RWPE2 (cell line): ENCODE data around the gene SNCA.

Experiments used
- ATAC-seq: fragments of 200-7000 bp; cut with Tn5 transposase; 3 replicates; pipeline ENCODE4 v1.9.1; 2021; ENCODE audit warnings: low read depth
- DNase-seq: peaks from one replicate; pipeline ENCODE4 v3.0.0-alpha.2; 2020; ENCODE audit warnings: low spot score
- H3K27ac ChIP-seq: fragments of 450-650 bp; 2 replicates; pipeline ENCODE4 v1.5.1; 2017; ENCODE audit warnings: mild to moderate bottlenecking; ENCODE audit not compliant: poor library complexity, severe bottlenecking
- H3K27me3 ChIP-seq: fragments of 250-450 bp; sonication (Bioruptor Pico); 2 replicates; pipeline ENCODE4 v1.5.1; 2021; ENCODE audit warnings: mild to moderate bottlenecking, moderate library complexity; ENCODE audit not compliant: insufficient read depth, poor library complexity, severe bottlenecking
- H3K36me3 ChIP-seq: fragments of 250-450 bp; sonication (Bioruptor Pico); 2 replicates; pipeline ENCODE4 v1.5.1; 2020; ENCODE audit warnings: low read depth, mild to moderate bottlenecking, moderate library complexity
- H3K4me1 ChIP-seq: fragments of 250-450 bp; sonication (Bioruptor Pico); 2 replicates; pipeline ENCODE4 v1.5.1; 2021; ENCODE audit warnings: mild to moderate bottlenecking, moderate library complexity; ENCODE audit not compliant: insufficient read depth, poor library complexity, severe bottlenecking
- H3K4me3 ChIP-seq: fragments of 250-450 bp; sonication (Bioruptor Pico); 2 replicates; pipeline ENCODE4 v1.5.1; 2021; ENCODE audit warnings: mild to moderate bottlenecking, moderate library complexity; ENCODE audit not compliant: severe bottlenecking
- H3K9me3 ChIP-seq: fragments of 250-450 bp; sonication (Bioruptor Pico); 2 replicates; pipeline ENCODE4 v1.5.1; 2021; ENCODE audit warnings: mild to moderate bottlenecking, moderate library complexity; ENCODE audit not compliant: severe bottlenecking
- TF ChIP-seq, protein P1 (sequence below): fragments of 450-650 bp; IDR thresholded peaks from one replicate; pipeline ENCODE4 v1.5.1; 2017; ENCODE audit warnings: mild to moderate bottlenecking, moderate library complexity; ENCODE audit not compliant: poor library complexity, severe bottlenecking

SNCA gene

GRCh38 chr4:89704651-89705395 lies 132.1 kb downstream of the SNCA start:
- no peak for ATAC-seq
- H3K9me3 ChIP-seq, result no peaks in the 10 kb centered on the region
- no peak overlapping the region for H3K4me3 ChIP-seq
- no peaks in the 10 kb centered on the region for H3K4me1 ChIP-seq
- H3K27me3 ChIP-seq, result no peaks in the 10 kb centered on the region
- no peak overlapping the region for H3K27ac ChIP-seq
- TF ChIP-seq, protein P1, sequence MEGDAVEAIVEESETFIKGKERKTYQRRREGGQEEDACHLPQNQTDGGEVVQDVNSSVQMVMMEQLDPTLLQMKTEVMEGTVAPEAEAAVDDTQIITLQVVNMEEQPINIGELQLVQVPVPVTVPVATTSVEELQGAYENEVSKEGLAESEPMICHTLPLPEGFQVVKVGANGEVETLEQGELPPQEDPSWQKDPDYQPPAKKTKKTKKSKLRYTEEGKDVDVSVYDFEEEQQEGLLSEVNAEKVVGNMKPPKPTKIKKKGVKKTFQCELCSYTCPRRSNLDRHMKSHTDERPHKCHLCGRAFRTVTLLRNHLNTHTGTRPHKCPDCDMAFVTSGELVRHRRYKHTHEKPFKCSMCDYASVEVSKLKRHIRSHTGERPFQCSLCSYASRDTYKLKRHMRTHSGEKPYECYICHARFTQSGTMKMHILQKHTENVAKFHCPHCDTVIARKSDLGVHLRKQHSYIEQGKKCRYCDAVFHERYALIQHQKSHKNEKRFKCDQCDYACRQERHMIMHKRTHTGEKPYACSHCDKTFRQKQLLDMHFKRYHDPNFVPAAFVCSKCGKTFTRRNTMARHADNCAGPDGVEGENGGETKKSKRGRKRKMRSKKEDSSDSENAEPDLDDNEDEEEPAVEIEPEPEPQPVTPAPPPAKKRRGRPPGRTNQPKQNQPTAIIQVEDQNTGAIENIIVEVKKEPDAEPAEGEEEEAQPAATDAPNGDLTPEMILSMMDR, result no peak
- no peaks in the 10 kb centered on the region for H3K36me3 ChIP-seq
- no peak for DNase-seq

DNA sequence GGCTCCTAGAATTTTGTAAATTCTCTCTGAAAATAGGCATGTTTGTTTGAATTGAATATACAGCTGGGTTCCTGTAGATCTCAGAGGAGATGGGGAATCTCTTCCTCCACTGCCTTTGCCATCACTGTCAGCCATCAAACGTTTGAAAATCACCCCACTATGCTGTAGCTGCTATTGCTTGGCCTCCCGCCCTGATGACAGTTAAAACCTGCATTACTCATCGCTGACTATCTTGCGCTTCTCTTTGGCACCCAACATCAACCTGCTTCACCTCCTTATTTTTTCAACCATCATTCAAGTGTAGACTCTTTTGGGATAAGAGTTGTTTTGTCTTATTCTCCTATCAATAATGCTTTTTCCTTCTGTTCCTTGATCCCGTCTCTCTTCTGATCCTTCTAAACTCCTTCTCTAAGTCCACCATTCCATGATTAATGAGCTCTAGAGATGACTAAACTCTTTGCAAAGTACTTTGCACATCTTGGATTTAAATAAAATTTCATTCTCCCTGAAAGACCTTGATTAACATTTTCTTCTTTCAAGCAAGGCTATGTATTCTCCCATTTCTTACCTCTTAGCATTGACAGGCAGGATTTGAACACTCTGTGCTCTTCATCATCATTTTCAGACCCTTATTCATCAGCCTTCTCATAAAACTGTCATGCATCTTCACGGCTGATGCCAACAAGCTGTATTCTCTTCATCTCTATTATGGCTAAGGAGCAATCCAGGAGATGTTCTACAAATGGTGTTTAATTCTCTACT lies 133.0 kb downstream of the SNCA start:
- no peak overlapping the region for H3K27ac ChIP-seq
- no peaks in the 10 kb centered on the region for H3K36me3 ChIP-seq
- ATAC-seq, result no peak
- H3K4me3 ChIP-seq, result no peak overlapping the region
- TF ChIP-seq, protein P1, result no peak
- DNase-seq, result no peak
- H3K9me3 ChIP-seq, result no peaks in the 10 kb centered on the region
- no peaks in the 10 kb centered on the region for H3K27me3 ChIP-seq
- H3K4me1 ChIP-seq, result no peaks in the 10 kb centered on the region

- H3K4me1 ChIP-seq, result no peaks in the 10 kb centered on the region
- TF ChIP-seq, protein P1, result peak; percentile 9
- ATAC-seq, result no peak
Observed at GRCh38 chr4:89700766-89701423, 136.1 kb downstream of the SNCA start.

GRCh38 chr4:89685690-89686089 lies 151.3 kb downstream of the SNCA start:
- Histone ChIP-seq H3K4me3 (no peak overlapping the region), H3K4me1 (peaks cover 19% of the 10 kb centered on the region), H3K27ac (no peak overlapping the region), H3K27me3 (no peaks in the 10 kb centered on the region), H3K9me3 (no peaks in the 10 kb centered on the region), H3K36me3 (peaks cover 26% of the 10 kb centered on the region)
- no peak for ATAC-seq
- no peak for DNase-seq
- TF ChIP-seq, protein P1, result no peak

More at GRCh38 chr4:89700766-89701423, 136.1 kb downstream of the SNCA start:
- no peak overlapping the region for H3K4me3 ChIP-seq
- H3K27me3 ChIP-seq, result no peaks in the 10 kb centered on the region
- no peaks in the 10 kb centered on the region for H3K9me3 ChIP-seq
- no peaks in the 10 kb centered on the region for H3K36me3 ChIP-seq
- no peak for DNase-seq
- H3K27ac ChIP-seq, result no peak overlapping the region
